HG03139 (cell line): ENCODE results near the gene CCL24.
"Not testable (repeated sequence)": the region's sequence is repeated elsewhere in the genome, so short reads cannot be mapped to it uniquely, and the experiment has no call there.

ENCODE experiments used
- ATAC-seq: cut with Tn5 transposase; IDR thresholded peaks from one replicate; pipeline ENCODE4 v1.9.1; 2021; ENCODE audit not compliant: unreplicated experiment

Gene CCL24

GRCh38 chr7:75820688-75821087 is 7.1 kb upstream of the CCL24 start:
- ATAC-seq, result no peak

- no peak for ATAC-seq
Measured at GRCh38 chr7:75819711-75820110, 6.1 kb upstream of the CCL24 start.

DNA sequence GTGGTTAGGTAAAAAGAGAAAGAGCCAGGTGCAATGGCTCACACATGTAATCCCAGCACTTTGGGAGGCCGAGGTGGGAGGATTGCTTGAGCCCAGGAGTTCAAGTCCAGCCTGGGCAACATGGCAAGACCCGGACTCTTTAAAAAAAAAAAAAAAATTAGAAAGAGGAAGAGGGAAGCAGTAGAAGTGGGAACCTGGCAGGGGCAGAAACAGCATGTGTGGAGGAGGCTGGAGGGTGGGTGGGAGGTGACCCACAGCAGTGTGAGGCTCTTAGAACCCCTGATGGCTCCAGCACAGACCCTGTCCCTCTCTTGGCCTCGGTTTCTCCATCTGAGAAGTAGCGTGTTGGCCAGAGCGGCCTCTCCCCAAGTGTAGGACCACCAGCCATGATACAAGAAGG is 4.9 kb upstream of the CCL24 start:
- ATAC-seq, result no peak

DNA sequence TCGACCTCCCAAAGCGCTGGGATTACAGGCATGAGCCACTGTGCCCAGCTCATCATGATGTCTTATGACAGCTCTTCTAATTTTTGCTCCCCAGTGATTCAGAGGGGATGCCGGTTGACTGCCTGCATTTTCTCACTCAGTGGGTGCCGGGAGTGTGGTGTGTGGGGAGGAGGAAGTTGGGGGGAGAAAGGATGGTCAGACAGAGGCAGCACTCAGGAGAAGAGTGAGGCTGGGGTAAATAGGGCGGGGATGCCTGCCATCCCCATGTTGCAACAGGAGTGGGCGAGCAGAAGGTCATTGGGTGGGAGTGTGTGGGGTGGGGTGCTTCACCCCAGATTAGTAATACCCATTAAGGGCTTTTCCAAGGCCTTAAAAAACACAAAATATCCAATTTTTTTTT is 3.5 kb upstream of the CCL24 start:
- ATAC-seq, result no peak

DNA sequence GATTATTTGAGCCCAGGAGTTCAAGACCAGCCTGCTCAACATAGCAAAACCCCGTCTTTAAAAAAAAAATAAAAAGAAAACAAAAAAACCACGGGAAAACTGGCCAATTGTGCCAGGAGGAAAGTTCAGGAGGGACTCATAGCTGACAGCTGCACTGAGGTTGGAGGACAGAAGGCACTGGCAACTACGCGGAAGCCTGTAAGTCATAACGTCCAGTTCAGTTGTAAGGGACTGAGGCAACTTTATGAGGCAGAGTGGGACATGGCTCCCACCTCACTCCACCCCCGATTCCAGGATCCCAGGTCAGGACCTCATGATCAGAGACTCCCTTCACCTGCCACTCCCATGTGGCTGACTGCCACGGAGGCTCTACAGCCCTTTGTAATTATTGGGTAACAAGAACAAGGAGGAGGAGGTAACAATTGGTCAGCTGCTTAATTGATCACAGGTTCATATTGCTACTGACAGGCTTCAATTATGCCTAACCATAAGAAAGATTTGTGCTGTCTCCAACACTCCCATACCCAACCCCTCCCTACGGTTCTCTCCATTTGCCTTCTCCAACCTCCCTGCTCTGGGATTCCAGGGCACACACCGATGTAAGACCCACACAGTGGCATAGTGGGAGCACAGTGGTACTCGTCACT is 1.9 kb upstream of the CCL24 start:
- no peak for ATAC-seq

DNA sequence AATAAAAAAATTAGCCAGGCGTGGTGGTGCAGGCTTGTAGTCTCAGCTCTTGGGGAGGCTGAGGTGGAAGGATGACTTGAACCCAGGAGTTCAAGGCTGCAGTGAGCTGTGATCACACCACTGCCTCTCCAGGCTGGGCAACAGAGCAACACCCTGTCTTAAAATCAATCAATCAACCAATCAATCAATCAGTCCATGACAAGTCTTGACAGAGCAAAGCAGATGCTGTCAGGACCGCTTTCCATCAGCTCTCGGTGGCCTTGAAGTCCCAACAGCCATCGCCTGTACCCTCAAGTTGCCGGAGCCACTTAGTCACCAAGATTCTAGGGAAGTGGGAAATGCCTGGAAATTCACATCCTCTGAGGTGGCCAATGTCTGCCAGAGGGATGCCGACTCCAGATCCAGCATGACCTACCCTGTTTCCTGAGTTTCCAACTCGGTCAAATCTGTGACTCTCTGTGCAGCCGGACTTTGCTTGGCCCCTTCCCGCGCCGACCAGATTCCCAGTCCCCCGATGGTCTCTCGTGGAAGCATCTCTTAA is 871 bp upstream of the CCL24 start:
- no peak for ATAC-seq

DNA sequence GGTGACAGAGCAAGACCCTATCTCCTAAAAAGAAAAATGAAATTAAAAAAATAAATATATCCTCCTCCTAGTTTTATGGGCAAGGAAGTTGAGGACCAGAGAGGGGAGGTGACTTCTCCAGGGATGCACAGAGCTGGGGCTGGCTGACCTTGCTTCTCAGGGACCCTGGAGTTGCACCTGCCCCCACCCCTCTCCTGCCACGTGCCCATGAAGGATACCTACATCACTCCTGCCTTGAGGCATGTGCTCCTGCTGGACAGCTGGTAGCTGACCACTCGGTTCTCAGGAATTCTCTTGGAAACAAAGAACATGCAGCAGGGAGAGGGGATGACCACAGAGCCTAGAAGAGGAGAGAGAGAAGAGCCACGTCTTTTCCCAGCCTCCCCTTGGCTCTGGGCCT is 522 bp downstream of the CCL24 start:
- no peak for ATAC-seq

DNA sequence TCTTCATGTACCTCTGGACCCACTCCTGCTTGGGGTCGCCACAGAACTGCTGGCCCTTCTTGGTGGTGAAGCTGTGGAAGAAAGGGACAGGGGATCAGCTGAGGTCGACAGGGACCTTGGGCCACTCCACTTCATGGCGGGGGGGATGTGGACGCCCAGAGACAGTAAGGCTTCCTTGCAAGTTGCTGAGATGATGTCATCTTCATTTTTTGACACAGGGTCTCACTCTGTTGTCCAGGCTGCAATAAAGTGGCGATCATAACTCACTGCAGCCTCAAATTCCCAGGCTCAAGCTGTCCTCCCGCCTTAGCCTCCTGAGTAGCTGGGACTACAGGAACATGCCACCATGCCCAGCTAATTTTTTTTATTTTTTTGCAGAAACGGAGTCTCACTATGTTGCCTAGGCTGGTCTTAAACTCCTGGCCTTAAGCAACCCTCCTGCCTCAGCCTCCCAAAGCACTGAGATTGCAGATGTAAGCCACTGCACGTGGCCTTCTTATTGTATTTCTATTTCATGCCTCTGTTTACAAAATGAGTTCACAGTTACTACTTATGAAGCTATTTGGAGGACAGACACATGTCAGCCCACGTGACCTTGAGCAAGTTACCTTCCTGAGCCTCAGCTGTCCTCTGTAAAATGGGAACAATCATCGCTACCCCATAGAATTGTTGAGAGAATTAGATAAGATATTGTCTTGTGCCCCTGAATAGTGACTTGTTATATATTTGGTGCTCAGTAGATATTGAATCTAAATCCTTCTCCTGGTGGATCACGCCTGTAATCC is 1.5 kb downstream of the CCL24 start:
- no peak for ATAC-seq

DNA sequence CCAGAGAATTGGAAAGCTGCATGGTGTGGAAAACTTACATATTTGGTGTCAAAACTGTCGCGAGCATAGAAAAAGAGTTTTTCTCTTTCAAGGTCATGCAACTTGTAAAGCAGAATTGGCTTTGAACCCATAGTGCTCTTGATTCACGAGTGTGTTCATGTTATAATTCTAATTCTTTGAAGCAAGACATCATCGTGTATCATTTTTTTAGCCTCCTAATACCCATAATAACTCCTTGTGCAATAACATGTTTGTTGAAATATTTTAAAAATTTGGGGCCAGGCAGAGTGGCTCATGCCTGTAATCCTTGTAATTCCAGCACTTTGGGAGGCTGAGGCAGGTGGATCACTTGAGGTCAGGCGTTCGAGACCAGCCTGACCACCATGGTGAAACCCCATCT is 4.2 kb downstream of the CCL24 start:
- ATAC-seq, result no peak

DNA sequence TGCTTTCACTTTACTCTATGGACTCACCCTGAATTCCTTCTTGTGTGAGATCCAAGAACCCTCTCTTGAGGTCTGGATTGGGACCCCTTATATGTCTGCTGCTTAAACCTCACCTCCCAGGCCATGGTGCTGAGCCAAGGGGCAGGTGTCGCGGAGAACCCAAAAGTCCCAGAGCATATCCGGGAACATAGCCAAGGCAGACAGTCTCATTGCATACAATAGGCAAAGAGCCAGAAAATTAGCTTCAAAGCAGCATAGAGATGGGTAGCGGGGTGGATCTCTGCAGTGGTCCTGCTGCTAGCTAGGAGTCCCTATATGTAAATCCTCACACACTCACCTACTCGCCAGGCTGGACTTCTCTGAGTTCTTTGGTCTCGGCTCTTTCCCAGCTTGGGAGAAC is 5.5 kb downstream of the CCL24 start:
- ATAC-seq, result no peak

GRCh38 chr7:75807452-75807851 is 6.2 kb downstream of the CCL24 start:
- no peak for ATAC-seq

GRCh38 chr7:75806560-75807307 is 6.9 kb downstream of the CCL24 start:
- no peak for ATAC-seq

DNA sequence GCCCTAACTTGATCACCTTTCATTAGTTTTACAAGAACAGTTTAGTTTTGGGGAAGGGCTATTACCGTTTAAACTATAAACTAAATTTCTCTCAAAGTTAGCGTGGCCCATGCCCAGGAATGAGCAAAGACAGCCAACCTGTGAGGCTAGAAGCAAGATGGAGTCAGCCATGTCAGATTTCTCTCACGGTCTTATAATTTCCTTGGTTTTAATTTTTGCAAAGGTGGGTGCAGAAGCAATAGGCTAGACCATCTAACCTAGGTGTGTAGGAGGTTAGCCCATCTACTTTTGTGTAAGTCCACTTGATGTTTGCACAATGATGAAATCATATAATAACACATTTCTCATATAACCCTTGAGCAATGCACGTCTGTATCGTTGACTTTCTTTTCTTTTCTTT is 8.9 kb downstream of the CCL24 start:
- no peak for ATAC-seq

DNA sequence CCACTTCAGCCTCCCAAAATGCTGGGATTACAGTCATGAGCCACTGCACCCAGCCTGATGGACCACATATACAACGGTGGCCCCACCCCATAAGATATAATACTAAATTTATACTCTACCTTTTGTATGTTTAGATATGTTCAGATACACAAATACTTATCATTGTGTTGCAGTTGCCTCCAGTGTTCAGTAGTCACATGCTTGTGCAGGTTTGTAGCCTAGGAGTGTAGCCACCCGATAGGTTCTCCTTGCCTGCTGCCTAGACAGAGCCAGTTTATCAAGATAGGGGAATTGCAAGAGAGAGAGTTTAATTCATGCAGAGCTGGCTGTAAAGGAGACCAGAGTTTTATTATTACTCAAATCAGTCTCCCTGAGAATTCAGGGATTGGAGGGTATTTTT is 9.6 kb downstream of the CCL24 start:
- ATAC-seq, result no peak

DNA sequence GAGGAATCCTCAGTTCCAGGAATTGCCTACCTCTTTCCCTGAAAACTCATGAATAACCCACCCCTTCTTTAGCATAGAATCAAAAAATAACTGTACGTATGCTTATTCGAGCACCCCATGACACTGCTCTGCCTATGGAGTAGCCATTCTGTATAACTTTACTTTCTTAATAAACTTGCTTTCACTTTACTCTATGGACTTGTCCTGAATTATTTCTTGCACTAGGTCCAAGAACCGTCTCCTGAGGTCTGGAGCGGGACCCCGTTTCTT is 11.1 kb downstream of the CCL24 start:
- no peak for ATAC-seq

DNA sequence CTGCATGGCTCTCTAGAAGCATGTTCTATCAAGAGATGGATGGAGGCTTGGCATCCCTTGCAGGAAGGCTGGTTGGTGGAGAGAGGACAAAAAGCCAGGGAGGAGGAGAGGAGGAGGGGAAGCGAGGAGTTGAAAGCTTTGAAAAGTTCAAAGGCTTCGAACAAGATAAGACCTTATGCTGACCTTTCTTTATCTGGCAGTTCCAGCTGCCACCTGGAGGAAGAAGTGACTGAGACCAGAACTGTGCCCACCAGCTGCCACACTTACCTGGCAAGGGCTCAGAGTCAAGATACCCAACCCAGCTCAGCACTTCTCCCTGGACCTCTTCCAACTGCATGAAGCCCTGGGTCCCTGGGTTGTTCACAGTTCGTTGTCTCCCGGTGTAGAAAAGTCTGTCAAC is 14.8 kb downstream of the CCL24 start:
- no peak for ATAC-seq

DNA sequence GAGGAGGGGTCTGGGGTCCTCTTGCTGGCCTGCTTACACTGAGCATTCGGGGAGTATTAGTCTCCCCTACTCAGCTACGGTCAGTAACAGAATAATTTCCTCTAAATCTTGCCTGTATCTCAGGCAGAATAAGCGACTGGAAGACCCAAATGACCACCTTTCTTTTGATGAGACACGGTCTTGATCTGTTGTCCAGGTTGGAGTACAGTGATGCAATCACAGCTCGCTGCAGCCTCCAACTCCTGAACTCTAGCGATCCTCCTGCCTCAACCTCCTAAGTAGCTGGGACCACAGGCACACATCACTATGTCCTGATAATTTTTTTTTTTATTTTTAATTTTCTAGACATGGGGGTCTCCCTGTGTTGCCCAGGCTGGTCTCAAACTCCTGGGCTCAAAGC is 17.2 kb downstream of the CCL24 start:
- no peak for ATAC-seq

DNA sequence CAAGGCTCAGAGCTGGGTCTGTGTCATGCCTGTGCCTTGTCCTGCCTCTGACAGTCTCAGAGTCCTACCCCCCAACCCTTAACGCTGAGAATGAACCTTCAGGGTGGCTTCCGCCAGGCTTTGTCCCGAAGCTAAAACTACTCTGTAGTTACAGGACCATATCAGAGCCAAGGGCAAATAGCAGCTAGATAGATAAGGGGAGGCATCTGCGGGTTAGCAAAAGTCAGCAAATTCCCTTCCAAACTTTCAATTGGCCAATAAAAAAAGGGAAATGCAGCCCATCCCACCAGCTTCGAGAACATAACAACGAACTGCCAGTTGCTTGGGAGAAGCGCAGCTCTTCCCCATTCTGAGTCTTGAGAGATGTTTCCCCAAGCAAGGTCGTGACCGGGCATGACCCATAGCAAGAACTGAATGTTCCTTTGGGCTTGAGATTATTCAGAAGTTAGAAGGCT is 17.7 kb downstream of the CCL24 start:
- no peak for ATAC-seq

GRCh38 chr7:75793676-75794075 is 19.9 kb downstream of the CCL24 start:
- no peak for ATAC-seq

- not testable (repeated sequence) for ATAC-seq
Measured at GRCh38 chr7:75792567-75792966, 21.0 kb downstream of the CCL24 start.

DNA sequence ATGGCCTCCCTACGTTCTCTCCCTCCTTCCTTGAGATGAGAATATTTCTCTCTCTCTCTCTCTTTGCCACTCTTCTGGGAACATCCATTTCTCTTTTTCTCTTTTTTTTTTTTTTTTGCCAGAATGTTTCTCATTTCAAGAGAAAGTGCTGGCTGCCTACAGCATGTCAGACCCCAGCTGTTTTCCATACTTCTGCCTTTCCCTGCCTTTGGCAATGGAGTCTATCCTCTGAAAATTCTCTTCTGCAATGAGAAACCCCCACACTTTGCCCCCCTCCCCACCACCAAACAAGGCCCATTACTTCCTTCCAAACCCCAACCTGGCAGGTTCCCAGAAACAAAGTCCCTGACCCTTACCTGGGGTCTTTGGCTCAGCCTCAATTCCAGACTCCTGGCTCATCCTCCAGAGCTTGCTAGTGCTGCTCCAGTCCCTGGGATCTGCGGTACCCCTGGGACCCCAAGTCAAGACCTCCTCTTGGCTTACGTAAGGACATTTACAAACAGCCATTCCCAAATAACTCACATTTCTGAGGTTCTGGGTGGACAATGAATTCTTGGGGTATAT is 24.2 kb downstream of the CCL24 start:
- ATAC-seq, result no peak
